Muscle of leg (tissue), 11 donors: ENCODE measurements around the gene SCAMP1. TPM values are rescaled to one million over a fixed set of nuclear protein-coding genes. Genes with fewer than 3 reads are reported as not detected.

Experiments
- DNase-seq: peaks from one replicate; pipeline ENCODE4 v3.0.0; 2013
- H3K27ac ChIP-seq: one replicate; pipeline ENCODE4 v1.5.1; 2013; ENCODE audit warnings: mild to moderate bottlenecking, low read length, control low read depth
- H3K27me3 ChIP-seq: one replicate; pipeline ENCODE4 v1.6.1; 2013; ENCODE audit warnings: low read length; ENCODE audit not compliant: control insufficient read depth, insufficient read depth
- H3K36me3 ChIP-seq: one replicate; pipeline ENCODE4 v1.6.1; 2013; ENCODE audit warnings: low read length; ENCODE audit not compliant: control insufficient read depth, insufficient read depth
- H3K4me1 ChIP-seq: one replicate; pipeline ENCODE4 v1.6.1; 2013; ENCODE audit warnings: low read length; ENCODE audit not compliant: control insufficient read depth, insufficient read depth
- H3K4me3 ChIP-seq: one replicate; pipeline ENCODE4 v1.5.1; 2013; ENCODE audit warnings: low read length, control low read depth
- H3K9me3 ChIP-seq: replicated peaks from 2 replicates; pipeline ENCODE4 v1.6.1; 2013; ENCODE audit warnings: low read depth, low read length; ENCODE audit not compliant: control insufficient read depth
- WGBS: methylation state at CpG from one replicate; pipeline ENCODE4 v1.1.5; 2013; ENCODE audit warnings: missing lambda C conversion rate; ENCODE audit not compliant: insufficient coverage; 5-methylcytosine and 5-hydroxymethylcytosine counted together
- polyA plus RNA-seq, 8 donors: library from polyadenylated mRNA; unstranded; fragments of 120-200 nt; gene quantifications; one replicate each; pipeline versions ENCODE4 v1.2.1 to v1.2.3, GENCODE V29; 2013; ENCODE audit warnings: inconsistent platforms in 1 of 8, low replicate concordance in 1 of 8; ENCODE audit not compliant: insufficient read length in 8 of 8, insufficient read depth in 1 of 8
- total RNA-seq: library from RNA; stranded (reverse); fragments of 120-200 nt; gene quantifications from one replicate; pipeline ENCODE4 v1.2.4, GENCODE V29; 2013

The SCAMP1 gene
- total and polyA plus RNA-seq, 9 donors: 22.2 to 41.1 (median 30.1) TPM

DNA sequence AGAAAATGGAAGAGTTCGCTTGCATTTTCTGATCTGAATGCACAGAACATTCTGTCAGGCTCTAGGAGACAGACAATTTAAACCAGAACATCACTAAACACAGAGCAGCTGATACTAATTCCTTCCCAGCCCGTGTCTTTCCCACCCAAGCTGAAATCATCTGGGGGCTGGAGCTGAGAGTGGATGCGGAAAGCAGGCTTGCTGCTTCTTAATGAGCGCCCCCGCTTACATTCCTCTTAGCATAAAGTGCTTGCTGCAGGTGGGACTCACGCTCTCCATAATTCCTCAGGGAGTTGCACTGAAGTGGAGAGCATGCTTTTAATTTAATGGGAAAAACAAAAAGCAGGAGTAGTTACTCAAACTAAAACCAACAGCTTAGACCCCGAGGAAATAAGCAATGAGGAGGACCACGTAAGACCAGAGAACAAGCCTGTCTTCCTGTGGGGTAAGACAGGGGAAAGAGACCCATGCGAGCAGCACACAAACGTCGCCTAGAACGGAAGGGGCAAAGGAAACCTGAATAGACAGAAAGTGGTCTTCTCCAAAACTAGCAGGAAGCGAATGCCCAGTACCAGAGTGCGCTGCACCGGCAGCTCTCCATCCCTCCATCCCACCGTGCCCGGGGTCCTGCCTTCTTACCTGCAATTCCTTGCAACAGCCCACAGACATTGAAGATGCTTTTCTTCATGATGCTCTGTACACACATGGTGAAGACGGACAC is 148.9 kb downstream of the SCAMP1 start:
- H3K27me3 ChIP-seq: no peaks in the 10 kb centered on the region
- no peaks in the 10 kb centered on the region for H3K9me3 ChIP-seq
- peak overlapping the region; percentile 68 for H3K27ac ChIP-seq
- H3K36me3 ChIP-seq: peaks cover 5% of the 10 kb centered on the region
- H3K4me1 ChIP-seq: peaks cover 79% of the 10 kb centered on the region
- WGBS: 22% methylated on average over 11 of the region's 18 CpGs
- peak overlapping the region; percentile 52 for H3K4me3 ChIP-seq
- peak; percentile 91 for DNase-seq

DNA sequence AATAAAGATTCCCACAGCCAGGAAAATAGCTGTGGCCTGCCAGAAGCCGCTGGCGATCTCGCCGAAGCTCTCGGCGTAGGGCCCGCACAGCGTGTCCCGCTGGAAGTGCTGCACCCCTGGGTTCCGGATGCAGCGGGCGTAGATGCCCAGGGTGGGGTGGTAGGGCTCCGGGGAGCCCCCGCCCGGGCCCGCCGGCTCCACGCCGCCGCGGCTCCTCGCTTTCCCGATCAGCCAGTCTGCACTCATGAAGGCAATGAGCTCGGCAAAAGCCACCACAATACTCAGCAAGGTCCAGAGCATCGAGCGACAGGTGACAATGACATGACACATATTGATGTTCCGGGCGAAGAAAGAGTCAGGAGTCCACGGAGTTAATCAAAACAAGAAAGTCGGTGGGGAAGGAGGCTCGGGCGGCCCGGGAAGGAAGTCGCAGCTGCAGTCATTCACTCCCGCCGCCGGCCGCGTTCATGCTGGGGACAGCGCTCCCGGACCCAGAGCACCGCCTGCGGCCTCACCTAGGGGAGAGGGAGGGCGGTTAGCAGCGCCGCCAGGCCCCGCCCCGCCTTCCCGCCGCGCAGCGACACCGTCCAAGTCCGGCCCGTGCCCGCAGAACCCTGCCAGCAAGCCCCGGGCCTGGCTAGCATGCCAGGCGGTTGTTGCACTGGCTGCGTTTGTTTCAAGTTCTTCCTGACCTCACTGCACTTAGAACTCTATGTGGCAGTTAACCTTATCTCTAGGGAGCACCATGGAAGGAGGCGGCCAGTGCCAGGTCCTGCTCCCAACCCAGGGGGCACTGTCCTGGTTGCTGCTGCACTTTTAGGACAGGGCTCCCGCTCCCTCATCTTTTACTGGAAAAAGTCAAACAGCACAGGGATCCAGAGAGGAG is 149.7 kb downstream of the SCAMP1 start:
- peaks cover 71% of the 10 kb centered on the region for H3K4me1 ChIP-seq
- 4% methylated on average over 59 of the region's 61 CpGs for WGBS
- no peaks in the 10 kb centered on the region for H3K27me3 ChIP-seq
- no peaks in the 10 kb centered on the region for H3K9me3 ChIP-seq
- H3K27ac ChIP-seq: peak overlapping the region; percentile 68
- DNase-seq: peak; percentile 76
- H3K36me3 ChIP-seq: peaks cover 5% of the 10 kb centered on the region
- peak overlapping the region; percentile 52 for H3K4me3 ChIP-seq

DNA sequence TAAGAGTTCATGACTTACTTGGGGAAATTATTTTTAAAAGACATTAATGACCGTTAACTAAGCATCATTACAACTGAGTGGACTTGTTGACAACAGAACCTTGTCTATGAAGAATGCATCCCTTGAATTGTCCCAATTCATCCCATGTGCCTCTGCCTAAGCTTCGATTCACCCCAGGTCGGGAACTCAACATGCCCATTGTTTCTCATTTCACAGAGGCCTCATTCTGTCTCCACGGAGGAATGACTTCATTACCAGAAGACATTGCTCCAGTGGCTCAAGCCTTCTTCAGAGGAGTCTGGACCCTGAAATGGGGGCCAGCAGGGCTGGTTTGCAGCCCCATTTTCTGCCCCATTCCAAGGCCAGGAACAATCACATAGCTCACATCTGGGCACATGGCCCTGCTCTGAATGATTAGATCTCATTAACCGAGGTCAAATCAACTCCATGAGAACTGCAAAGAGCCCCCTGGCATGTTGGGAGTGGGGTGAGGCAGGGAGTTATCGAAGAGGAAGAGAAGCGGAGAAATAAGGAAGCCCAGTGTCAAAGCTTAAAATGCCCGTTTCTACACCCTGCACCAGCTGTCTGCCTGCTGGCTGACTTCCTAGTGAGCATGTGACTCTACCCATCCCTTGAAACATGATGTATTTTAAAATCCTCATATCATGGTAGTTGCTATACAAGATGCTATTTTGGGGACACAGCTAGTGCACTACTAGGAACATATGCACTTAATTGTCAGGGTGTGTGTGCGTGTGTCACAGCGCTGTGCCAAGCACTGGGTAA is 150.9 kb downstream of the SCAMP1 start:
- H3K4me1 ChIP-seq: peaks cover 72% of the 10 kb centered on the region

DNA sequence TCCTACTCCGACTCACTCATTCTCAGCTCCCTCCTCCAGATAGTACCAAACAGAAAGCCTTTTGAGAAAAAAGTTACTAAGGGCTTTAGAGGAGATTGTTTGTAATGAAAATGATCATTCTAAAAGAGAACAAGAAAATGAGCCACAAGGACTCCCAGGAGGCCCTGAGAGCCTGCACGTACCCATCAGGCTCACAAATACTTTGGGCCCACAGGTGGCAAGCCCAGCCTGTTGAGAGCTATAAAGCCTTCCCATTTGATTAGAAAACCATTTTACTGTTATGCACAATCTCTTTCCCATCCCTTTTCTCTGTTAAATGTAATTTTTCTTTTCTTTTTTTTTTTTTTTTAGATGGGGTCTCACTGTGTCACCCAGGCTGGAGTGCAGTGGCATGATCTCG is 152.0 kb downstream of the SCAMP1 start:
- Histone ChIP-seq H3K9me3 (no peaks in the 10 kb centered on the region), H3K4me1 (peaks cover 70% of the 10 kb centered on the region), H3K27ac (peak overlapping the region; percentile 32), H3K27me3 (no peaks in the 10 kb centered on the region), H3K36me3 (peaks cover 5% of the 10 kb centered on the region), H3K4me3 (no peak overlapping the region)
- 67% methylated on average over 1 of the region's 3 CpGs for WGBS
- DNase-seq: no peak

More for the DNA sequence above, 150.9 kb downstream of the SCAMP1 start:
- H3K36me3 ChIP-seq: peaks cover 5% of the 10 kb centered on the region
- no peaks in the 10 kb centered on the region for H3K9me3 ChIP-seq
- no peaks in the 10 kb centered on the region for H3K27me3 ChIP-seq
- DNase-seq: peak; percentile 86
- no peak overlapping the region for H3K4me3 ChIP-seq
- peak overlapping the region; percentile 68 for H3K27ac ChIP-seq
- WGBS: 62% methylated on average over 7 of the region's 10 CpGs

DNA sequence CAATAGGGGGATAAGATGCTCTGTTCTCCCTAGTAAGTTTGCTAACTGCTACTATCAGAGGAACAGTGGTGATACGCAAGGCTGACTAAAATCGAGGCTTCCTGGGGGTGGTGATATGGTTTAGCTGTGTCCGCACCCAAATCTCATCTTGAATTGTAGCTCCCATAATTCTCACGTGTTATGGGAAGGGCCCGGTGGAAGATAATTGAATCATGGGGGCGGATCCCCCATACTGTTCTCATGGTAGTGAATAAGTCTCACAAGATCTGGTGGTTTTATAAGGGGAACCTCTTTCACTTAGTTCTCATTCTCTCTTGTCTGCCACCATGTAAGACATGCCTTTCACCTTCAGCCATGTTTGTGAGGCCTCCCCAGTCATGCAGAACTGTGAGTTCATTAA is 153.0 kb downstream of the SCAMP1 start:
- DNase-seq: no peak
- no peaks in the 10 kb centered on the region for H3K27me3 ChIP-seq
- peaks cover 5% of the 10 kb centered on the region for H3K36me3 ChIP-seq
- no peak overlapping the region for H3K4me3 ChIP-seq
- peaks cover 68% of the 10 kb centered on the region for H3K4me1 ChIP-seq
- no peak overlapping the region for H3K27ac ChIP-seq
- WGBS: 75% methylated on average over 2 of the region's 6 CpGs
- no peaks in the 10 kb centered on the region for H3K9me3 ChIP-seq

DNA sequence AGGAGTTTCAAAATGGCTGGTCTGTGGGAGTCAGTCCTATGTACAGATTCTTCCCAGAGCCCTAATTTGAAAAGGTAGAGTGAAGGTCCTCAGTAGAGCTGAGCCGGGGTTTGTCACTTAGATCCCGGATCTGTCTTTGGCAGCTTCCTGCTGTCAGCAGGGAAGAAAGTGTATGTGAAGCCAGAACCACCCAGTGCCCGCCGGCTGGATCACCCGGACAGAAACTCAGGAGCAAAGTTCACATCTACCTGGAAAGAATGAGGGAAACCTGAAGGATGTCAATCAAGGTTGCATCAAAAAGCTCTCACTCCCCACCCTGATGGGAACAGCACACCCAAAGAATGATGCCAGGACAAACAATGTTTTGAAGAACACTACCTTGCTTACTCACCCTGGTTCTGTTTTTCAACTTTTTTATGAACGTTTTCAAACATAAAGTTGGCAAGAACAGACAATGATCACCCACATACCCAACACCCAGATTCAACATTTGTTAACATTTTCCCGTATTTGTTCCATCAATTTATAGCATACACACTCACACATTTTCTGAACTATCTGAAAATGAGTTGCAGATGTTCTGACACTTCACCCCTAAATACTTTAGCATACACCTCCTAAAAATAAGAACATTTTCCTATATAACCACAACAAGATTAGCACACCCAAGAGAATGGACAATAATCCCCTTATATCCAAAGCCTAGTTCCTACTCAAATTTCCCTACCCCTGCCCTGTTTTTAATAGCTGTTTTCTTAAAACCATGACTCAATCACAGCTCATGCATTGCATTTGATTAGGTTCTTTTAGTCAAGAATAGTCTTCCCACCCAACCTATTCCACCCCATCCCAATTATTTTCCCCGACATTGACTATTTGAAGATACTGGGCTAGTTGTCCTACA is 154.3 kb downstream of the SCAMP1 start:
- Histone ChIP-seq H3K9me3 (no peaks in the 10 kb centered on the region), H3K4me1 (peaks cover 69% of the 10 kb centered on the region), H3K36me3 (peaks cover 5% of the 10 kb centered on the region), H3K4me3 (no peak overlapping the region), H3K27me3 (no peaks in the 10 kb centered on the region), H3K27ac (peak overlapping the region; percentile 73)
- DNase-seq: peak; percentile 50
- 27% methylated on average over 3 of the region's 8 CpGs for WGBS

DNA sequence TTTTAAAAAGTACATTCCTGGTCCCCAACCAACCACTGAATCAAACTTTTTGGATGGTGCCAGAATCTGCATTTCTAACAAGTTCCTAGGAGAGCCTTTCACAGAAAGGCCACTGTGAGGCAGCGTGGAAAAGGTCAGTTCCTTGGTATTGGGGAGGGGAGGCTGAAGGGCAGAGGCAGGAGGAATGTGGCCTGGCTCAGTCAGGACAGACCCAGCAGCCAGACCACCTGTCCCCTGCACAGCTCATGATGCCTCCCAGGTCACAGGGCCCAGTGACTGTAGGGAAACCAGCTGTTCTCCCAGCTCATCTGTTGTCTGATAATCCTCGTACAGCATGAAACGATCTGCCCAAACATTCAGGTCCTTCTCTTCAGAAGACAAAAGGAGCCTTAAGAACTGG is 155.3 kb downstream of the SCAMP1 start:
- 80% methylated on average over 1 of the region's 3 CpGs for WGBS
- H3K4me3 ChIP-seq: no peak overlapping the region
- H3K36me3 ChIP-seq: peaks cover 5% of the 10 kb centered on the region
- peak; percentile 82 for DNase-seq
- peaks cover 63% of the 10 kb centered on the region for H3K4me1 ChIP-seq
- no peaks in the 10 kb centered on the region for H3K27me3 ChIP-seq
- H3K27ac ChIP-seq: peak overlapping the region; percentile 73
- no peaks in the 10 kb centered on the region for H3K9me3 ChIP-seq

DNA sequence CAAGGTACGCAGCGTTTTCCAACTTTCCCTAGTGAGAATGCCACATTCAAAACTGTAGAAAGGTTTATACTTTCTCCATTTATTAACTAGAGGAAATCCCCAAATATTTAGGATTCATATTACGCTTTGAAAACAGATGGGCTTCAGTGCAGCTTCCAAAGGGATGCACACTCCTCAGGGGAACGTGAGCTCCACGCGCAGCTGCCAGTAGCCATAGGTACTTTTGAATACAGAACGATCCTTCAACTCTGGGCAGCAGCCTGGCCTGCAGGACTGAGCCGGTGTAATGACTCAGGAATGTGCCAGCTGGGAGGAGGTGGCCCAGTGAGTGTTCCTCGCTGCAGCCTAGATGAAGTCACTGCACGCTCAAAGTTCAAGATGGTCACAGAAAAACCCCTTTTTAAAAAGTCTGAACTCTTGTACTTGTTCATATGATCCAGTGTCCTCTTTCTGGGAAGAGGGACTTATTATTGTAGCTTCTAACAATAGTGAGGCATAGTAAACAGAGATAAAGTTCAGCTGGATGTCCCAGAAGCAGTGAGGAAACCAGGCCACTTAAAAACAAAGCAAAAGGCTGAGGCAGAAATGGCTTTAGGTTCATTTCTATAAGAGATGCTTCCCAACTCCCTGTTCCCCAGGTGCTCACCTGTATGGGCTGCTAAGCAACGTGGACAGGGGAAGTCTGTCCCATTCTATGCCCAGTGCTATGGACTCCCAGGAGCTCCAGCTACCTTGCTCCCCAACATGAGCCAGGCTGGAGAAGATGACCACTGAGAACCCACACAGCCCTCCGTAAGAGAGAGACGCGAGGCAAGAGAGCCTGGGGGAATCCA is 158.2 kb downstream of the SCAMP1 start:
- no peaks in the 10 kb centered on the region for H3K9me3 ChIP-seq
- peaks cover 5% of the 10 kb centered on the region for H3K36me3 ChIP-seq
- peak; percentile 91 for DNase-seq
- WGBS: 0% methylated on average over 3 of the region's 14 CpGs
- peak overlapping the region; percentile 85 for H3K27ac ChIP-seq
- H3K4me3 ChIP-seq: no peak overlapping the region
- no peaks in the 10 kb centered on the region for H3K27me3 ChIP-seq
- peaks cover 49% of the 10 kb centered on the region for H3K4me1 ChIP-seq
